NCI-H524 treated with DMSO at 0.1 percent for 48 hours (cell line): ENCODE data around the gene FAM131C.
A peak's percentile ranks its signal among the peaks of the same experiment; 100 is the strongest.
"Not testable (repeated sequence)": the region's sequence is repeated elsewhere in the genome, so short reads cannot be mapped to it uniquely, and the experiment has no call there.

Experiments used
- DNase-seq: peaks from one replicate; lab custom pipeline; 2025; lab: John Stamatoyannopoulos, UW

Gene FAM131C

DNA sequence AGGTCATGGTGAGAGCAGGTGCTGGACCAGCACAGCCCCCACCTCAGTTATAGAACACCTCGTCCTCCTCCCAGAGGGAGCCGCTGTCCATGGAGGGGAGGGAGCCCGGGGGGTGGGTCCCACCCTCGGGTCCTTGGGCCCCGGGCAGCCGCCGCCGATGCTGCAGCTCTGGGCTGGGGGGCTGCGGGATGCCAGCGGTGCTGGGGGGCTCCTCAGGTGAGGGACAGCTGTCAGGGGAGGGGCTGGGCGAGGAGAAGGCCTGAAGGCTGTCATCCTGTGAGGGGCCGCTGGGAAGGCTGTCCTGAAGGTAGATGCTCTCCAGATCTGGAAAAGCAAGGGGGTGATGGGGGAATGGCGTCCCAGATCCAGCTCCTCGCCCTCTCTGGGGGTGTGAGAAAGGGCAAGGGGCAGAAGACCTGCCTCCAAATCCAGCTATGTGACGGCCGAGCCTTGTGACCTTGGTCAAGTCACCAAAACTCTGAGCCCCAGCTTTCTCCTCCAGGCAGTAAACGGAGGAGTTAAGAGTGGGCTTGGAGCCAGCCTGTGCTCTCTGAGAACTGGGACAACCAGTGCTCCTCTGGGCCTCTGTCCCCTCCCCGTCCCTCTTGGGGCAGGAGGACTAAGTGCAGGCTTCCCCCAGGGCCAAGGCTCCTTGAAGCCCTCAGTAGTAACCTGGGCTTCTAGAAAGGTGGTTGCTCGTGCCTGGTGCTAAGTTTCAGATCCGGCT lies 14.9 kb downstream of the FAM131C start:
- not testable (repeated sequence) for DNase-seq

DNA sequence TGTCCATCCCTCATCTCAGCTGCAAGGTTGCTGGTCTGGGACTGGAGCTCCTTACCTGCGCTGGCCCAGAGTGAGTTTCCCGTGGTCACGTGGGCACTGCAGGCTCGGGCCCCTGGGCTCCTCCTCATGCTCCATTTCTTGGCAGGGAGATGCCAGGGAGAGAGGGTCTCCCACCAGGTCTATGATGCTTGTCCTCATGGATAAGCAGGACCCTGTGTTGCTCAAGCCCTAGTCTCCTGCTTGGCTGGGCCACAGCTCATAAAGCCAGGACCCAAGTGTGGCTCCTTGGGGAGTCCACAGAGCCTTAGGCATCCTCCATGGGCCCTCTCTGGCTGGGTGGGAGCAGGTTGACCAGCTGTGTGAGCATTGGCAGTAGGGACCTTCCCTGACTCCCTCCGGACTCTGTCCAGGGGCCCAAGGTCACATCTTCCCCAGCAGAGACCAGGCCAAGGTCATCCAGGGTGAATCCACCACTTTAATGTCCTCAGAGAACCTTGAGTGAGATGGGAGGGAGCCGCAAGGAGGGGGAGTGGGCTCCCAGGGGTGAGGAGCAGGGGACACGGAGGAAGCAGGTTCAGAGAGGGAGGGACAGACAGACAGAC lies 16.0 kb downstream of the FAM131C start:
- DNase-seq, result not testable (repeated sequence)

DNA sequence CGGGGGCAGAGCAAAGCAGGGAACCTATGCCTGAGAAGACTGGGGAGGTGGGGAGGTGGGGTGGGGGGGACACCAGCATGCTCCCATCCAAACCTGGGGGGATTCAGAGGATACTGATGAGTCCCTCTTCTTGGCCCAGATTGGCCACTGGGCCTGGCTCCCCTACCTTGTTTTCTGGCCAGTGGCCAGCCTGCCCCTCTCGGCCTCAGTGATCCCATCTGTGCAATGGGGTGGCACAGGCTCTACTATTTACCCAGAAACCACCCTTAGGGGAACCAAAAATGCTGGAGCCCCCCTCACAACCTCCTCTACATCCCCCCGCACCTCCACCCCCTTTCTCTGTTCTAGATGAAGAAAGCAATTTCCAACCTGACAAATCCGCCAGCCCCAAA lies 16.9 kb downstream of the FAM131C start:
- not testable (repeated sequence) for DNase-seq

DNA sequence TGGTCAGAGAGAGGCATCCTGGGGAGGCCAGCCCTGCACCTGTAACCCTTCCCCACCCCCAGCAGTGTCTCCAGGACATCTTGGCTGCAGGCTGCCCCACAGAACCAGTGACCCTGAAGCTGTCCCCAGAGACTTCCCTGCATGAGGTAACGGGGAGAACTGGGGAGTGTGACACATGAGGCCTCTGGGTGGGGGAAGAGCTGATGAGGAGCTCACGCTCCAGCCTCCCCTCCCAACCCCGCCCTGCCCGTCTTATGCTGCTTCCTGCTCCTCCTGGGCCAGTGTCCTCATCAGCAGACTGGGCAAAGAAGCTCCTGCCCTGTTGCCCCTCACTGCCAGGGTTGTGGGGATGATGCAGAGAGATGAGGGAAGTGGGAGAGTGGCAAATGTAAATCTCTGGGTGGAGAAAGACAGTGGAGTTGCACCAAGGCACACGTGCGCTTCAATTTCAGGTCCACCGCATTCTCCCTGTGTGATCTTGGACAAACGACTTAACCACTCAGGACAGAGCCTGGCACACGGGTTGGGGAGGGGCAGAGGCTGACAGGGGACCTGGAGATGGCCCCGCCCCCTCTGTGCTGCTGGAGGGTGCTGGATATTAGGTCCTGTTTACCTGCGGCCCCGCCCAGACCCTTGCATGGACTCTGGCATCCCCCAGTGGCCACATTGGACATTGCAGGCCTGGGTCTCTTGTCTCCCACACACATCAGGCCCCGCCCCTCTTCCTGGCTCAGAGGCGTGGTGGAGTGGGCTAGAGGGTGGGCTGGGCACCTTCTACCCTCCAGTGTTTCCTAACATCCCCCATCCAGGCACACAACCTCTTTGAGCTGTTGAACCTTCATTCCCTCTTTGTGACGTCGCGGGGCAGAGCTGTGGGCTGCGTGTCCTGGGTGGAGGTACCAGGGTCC lies 17.6 kb downstream of the FAM131C start:
- peak; percentile 41 for DNase-seq

DNA sequence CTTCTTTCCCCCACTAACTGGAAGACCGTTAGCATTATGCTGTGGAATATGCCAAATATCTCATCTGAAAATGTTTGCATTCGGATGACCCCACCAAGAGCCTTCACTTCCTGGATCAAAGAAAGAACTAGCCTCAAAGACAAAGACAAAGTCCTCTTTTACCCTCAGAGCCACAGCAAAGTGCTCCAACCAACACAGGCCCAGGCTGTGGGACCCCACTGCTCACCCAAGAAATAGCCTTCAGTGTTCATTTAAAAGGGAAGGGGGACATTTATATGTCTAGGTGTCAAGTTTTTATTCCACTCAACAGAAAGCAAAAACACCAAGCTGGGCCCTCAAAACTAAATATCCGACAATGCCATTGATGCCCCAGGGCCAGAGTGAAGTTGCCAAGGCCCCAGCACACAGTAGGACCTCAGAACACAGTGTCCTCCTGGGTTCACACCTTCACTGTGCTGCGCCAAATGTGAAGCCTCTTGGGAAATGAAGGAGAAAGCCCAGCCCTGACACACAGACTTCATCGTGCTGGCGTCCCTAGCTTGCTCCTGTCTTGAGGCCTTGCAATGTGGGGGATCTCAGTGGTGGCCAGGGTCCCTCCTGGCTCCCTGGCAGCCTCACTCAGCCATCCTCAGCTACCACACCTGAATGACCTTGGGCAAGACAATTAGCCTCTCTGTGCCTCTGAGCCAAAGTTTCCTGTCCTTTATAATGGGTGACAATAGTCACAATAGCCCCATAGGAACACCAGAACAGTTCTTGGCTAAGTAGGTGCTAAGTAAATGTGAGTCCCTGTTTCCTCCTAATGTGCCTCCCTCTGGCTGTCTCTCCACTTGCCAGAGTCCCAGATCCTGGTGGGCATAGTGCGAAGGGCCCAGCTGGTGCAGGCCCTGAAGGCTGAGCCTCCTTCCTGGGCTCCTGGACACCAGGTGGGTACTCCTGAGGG lies 18.6 kb downstream of the FAM131C start:
- DNase-seq, result no peak

DNA sequence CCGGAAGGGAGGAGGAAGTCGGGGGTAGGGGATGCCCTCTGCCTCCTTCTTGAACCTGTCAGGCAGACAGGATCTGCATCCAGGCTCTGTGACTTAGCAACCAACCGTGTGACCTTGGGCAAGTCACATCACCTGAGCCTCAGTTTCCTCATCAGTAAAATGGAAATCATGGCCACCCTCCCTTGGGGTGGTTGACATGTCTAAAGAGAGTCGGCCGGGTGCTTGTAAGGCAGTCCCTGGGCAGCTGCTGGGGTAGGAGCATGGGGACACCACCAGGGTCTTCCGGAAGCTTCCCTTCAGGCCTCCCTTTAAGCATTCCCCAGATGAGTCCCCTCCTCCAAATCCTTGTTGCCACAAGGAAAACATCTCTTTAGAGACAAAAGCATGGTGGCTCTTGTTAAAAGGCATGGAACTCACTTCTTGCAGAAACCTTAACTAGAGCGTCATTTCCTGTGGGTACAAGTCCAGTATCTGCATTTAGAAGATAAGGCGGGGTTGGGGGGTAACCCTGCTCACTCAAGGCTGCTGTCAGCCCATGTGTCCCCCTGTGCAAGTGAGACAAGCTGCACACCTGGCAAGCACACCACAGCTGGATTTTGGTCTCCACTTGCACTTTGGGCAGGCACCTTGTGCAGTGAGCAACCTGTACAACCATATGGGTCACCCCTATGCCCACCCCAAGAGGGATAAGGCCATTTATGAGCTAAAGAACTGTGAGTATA lies 19.5 kb downstream of the FAM131C start:
- no peak for DNase-seq

DNA sequence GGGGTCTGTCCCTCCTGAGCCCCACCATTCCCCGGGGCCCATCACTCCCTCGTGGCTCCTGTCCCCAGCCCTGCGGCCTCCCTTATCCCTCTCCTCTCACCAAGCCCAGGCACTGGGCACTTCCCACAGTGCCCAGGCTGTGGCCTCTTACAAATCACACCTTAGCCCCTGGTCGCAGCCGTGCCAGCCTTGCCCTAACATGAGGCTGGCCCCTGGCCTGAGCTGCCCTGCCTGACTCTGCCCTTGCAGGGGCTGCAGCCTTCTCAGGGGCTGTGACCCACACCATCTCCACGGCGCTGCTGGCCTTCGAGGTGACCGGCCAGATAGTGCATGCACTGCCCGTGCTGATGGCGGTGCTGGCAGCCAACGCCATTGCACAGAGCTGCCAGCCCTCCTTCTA lies 21.5 kb downstream of the FAM131C start:
- DNase-seq, result not testable (repeated sequence)

DNA sequence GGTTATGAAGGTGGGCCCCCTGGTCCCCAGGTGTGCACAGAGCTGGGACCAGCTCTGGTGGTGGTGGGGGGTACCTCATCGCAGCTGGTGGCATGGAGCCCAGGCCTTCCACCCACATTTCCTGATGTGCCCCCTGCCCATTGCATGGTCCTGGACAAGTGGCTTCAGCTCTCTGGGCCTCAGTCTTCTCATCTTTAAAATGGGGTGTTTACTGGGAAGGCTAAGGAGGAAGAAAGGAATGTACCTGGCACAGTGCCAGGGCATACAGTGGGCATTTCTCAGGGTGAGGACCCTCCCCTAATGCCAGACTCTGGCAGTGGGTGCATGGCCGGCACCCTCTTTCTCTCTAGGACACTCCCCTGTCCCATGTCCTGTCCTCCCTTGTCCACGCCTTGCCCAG lies 22.4 kb downstream of the FAM131C start:
- DNase-seq, result no peak

DNA sequence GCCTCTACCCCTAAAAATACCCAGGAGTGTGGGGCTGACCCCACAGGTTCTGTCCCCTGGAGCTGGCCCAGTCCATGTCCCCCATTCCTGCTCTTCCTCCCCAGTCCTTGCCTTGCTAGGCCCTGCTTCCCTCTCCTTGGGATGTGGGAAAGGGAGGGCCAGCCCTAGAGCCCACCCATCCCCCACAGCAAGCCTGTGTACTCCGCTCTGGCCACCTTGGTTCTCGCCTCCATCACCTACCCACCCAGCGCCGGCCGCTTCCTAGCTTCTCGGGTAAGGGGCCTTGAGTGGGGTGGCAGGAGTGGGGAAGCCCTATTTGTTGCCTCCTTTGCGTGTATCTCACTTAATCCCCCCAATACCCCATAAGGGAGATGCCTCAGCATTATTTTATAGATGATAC lies 23.1 kb downstream of the FAM131C start:
- no peak for DNase-seq

DNA sequence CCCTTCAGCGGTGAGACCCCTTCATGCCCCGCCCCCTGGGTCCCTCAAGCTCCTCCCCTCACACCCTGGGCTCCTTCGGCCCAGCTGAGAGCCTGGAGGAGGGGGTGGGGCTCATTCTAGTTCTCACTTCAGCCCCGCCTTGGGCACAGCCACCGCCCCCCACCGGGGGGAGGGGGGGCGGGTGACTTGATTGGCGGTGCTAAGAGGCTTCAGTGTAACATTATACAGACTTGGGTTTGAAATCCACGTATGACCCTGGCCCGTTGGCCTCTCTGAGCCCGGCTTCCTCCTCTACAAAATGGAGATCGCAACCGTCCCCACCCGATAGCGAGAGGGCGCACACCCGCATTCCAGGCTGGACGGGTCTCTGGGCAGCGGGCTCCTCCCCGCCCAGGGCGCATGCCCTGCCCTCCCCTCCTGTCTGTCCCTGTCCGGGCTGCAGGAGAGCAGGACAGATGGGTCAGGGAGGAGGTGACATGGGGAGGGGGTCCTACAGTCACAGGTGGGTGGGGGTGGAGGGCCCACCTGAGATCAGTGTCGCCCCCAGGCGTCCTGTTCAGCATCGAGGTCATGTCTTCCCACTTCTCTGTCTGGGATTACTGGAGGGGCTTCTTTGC lies 24.8 kb downstream of the FAM131C start:
- DNase-seq, result no peak

DNA sequence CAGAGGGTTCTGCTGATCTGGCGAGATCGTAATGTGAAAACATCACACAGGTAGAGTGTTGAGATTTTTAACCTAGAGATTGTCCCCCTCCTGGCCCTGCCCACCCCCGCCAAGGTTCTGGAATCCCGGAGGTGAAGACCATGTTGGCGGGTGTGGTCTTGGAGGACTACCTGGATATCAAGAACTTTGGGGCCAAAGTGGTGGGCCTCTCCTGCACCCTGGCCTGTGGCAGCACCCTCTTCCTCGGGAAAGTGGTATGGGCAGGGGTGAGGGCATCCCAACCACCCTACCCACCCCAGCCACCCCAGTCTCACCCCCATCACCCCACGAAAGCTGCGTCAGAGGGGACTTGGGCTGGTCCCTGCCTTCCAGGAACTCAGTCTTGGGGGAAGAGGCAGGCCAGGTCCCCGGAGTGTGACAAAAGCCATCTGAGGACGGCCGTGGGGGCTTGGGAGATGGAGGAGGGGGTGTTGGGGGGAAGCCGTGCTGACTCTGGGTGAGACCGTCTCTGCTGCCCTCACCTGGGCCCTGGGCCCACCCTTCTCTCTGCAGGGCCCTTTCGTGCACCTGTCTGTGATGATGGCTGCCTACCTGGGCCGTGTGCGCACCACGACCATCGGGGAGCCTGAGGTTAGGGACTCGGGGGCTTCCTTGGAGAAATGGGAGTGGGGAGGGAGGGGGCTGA lies 25.5 kb downstream of the FAM131C start:
- no peak for DNase-seq

DNA sequence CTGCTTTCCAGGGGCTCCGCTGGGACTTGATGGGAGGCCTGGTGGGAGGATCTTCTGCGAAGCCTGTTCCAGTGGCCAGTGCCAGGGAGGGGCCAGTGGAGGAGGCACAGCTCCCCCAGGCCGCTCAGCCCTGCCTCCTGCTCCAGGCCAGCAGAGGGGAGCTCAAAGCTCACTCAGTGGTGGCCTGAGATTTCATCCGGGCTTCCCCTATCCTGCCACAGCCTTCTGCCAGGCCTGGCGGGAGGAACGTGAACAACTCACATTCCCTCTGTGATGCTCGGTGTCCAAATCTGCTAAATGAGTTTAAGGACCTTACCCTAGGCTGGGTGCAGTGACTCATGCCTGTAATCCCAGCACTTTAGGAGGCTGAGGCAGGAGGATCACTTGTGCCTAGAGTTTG lies 26.6 kb downstream of the FAM131C start:
- no peak for DNase-seq

DNA sequence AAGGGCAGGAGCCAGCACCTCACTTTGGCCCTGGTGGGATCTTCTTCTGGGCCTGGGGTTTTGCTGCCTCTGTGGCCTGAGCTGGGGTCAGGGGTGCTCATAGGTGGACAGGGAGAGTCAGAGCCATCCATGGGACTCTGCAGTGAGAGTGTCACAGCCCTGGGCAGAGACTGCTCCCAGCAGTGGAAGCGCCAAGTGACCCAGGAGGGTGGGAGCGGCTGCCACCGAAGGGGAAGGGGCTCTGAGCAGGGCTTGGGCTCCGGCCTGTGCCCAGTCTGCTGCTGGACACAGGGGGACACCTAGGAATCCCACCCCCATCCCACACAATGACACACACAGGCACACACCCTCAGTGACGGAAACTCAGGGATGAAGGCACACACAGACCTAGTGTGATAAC lies 29.5 kb downstream of the FAM131C start:
- DNase-seq, result no peak

DNA sequence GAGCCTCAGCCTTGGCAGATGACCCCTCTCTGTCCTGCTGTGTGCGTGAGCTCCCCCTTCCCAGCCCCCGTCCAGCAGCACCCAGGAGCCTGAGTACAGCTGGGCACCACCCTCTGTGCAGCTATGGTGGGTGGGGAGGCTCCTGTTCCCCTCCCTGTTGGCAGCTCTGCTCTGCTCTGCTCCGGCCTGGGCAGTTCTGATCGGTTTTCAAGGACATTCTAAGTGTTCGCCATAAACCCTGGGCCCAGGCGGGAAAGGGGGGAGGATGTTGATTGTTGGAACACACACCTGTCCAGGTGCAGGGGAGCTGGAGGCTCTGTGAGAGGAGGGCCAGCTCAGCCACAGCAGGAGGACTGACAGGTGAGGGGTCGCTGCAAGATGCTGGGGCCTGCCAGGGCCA lies 29.9 kb downstream of the FAM131C start, which contains the start of gene CLCNKB:
Gene CLCNKB (plus strand): TSS at position 262 of the 400 bp plus-strand sequence. CDS start 711 bp downstream, outside the sequence.
- DNase-seq, result no peak

DNA sequence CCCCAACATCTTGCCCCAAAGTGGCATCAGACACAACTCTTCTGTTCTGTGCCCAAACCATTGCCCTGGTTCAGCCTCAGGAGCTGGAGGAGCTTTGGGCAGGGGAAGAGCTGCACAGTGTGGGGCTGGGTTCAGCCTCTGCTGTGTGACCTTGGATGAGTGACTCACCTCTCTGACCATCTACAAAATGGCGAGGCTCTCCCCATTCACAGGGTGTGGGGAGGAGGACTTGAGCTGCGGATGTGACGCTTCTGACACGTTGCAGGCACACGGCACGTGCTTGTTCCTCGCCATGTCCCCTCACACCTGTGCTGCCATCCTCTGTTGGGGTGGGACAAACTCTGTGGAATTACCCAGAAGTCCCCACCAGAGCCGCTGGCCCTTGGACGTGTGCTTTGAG lies 30.8 kb downstream of the FAM131C start:
- not testable (repeated sequence) for DNase-seq

DNA sequence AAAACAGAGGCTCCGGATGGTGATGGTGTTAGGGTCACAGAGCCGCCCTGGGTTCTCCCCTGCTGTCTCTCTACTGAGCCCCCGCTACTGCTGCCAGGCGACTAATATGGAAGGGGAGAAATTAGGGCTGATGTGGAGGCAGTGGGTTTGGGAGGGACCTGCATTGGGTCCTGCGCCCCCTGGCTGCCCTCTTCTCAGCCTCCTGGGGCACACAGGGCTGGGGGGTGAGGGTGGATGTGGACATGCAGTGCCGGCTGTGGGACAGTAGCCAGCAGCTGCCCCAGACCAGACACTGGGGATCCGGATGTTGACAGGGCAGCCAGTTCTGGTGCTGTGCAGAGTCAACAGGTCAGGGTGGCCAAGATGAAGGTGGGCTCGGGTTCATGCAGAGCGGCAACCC lies 31.4 kb downstream of the FAM131C start:
- DNase-seq, result no peak

DNA sequence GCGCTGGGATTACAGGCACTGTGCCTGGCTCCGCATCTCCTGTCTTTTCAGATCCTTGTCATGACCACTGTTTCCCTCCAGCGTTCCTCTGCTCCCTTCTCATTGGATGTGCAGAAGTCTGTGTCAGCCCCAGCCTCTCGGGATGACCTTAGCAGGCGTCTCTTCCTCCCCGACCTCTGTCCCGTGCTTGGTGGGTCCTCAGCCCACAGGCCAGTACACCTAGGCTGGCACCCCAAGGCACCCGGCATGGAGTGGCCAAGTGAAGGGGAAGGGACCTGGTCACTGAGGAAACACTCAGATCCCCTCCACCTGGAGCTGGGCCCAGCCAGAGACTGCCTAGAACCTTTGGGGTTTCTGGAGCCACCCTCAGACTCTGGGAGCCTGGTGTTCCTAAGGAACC lies 32.3 kb downstream of the FAM131C start:
- no peak for DNase-seq

DNA sequence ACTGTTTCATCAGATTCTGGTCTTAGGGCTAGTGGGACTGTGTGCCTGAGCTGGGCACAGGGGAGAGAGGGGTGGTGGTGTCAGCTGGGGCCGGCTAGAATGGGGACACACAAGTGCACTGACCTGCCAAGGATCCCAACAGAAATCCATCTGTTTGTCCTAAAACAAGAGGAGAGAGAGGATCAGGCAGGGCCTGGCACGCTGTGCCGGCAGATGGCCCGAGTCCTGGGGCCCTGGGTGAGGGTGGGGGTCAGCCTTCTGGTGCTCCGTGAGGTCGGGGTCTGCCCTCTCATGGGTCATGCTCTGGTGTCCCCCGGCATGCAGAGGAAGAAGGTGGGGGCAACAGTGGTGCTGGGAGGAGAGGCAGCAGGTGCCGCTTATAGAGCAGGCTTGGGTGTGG lies 33.6 kb downstream of the FAM131C start:
- DNase-seq, result not testable (repeated sequence)

DNA sequence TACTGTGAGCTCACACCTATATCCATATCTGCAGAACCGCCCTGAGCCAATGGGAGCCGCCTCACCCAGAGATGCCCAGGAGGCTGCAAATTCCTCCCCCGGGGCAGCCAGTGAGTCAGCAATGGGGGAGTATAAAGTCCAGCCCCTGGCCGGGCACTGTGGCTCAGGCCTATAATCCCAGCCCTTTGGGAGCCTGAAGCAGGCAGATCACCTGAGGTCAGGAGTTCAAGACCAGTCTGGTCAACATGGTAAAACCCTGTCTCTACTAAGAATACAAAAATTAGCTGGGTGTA lies 34.9 kb downstream of the FAM131C start:
- DNase-seq, result no peak

DNA sequence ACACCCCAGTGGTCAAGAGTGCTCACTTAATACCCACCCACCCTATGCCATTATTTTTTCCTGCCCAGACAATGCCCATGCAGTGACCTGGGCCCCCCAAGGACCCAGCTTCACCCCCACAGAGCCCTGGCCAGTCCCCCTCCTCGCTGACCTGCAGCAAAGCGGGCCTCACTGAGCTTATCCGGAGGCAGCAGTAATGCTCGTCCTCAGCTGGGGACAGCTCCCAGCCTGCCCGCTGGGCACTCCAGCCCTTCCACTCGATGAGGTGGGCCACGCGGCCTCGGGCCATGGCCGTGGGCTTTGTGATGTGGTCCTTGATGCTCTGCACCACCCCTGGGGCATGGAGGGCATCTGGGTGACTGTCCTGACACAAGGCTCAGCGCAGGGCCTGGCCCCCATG lies 37.0 kb downstream of the FAM131C start:
- DNase-seq, result not testable (repeated sequence)
